HG03139 (cell line): ENCODE data around the gene CCDC51.
"Not testable (repeated sequence)": the region's sequence is repeated elsewhere in the genome, so short reads cannot be mapped to it uniquely, and the experiment has no call there.

Source experiments
- ATAC-seq: cut with Tn5 transposase; IDR thresholded peaks from one replicate; pipeline ENCODE4 v1.9.1; 2021; ENCODE audit not compliant: unreplicated experiment

The CCDC51 gene

GRCh38 chr3:48408823-48409281, 31.1 kb downstream of the CCDC51 start:
- no peak for ATAC-seq

GRCh38 chr3:48407542-48408099, 32.3 kb downstream of the CCDC51 start:
- no peak for ATAC-seq

- ATAC-seq = no peak
These were observed 33.2 kb downstream of the CCDC51 start for GRCh38 chr3:48406443-48407431.

- no peak for ATAC-seq
These were observed 33.9 kb downstream of the CCDC51 start for GRCh38 chr3:48405971-48406370.

GRCh38 chr3:48405343-48405881, 34.5 kb downstream of the CCDC51 start:
- no peak for ATAC-seq

GRCh38 chr3:48404440-48405342, 35.2 kb downstream of the CCDC51 start:
- ATAC-seq = no peak

- no peak for ATAC-seq
These were observed 36.1 kb downstream of the CCDC51 start for GRCh38 chr3:48403533-48404439.

- ATAC-seq = no peak
These were observed 37.0 kb downstream of the CCDC51 start for GRCh38 chr3:48402907-48403306.

GRCh38 chr3:48402281-48402732, 37.6 kb downstream of the CCDC51 start:
- ATAC-seq = no peak

- ATAC-seq = not testable (repeated sequence)
These were observed 38.5 kb downstream of the CCDC51 start for GRCh38 chr3:48401434-48401901.

- no peak for ATAC-seq
These were observed 39.0 kb downstream of the CCDC51 start for GRCh38 chr3:48400824-48401433.

- no peak for ATAC-seq
These were observed 40.3 kb downstream of the CCDC51 start for GRCh38 chr3:48399387-48400172.

- no peak for ATAC-seq
These were observed 41.1 kb downstream of the CCDC51 start for GRCh38 chr3:48398701-48399386.

- ATAC-seq = no peak
These were observed 41.9 kb downstream of the CCDC51 start for GRCh38 chr3:48397767-48398681.

GRCh38 chr3:48395714-48396113, 44.2 kb downstream of the CCDC51 start:
- ATAC-seq = no peak

GRCh38 chr3:48394391-48394790, 45.5 kb downstream of the CCDC51 start:
- ATAC-seq = no peak

GRCh38 chr3:48388966-48389365, 51.0 kb downstream of the CCDC51 start:
- no peak for ATAC-seq
